IMR-90 (cell line): ENCODE measurements around the gene COL25A1. TPM values are rescaled to one million over a fixed set of nuclear protein-coding genes. Genes with fewer than 3 reads are reported as not detected.

Source experiments
- ATAC-seq: fragments of 200-7000 bp; cut with Tn5 transposase; 2 replicates; pipeline ENCODE4 v1.9.1; 2020; ENCODE audit warnings: low read depth, mild to moderate bottlenecking, moderate library complexity
- BruUV-seq: library from RNA; stranded (reverse); fragments of 400-500 nt; replicated peaks from 2 replicates; lab custom pipeline; 2021; lab: Mats Ljungman, UMichigan
- CTCF ChIA-PET: fragments of 300-600 bp; formaldehyde crosslinking; extraction: SDS; loops from one replicate; lab custom pipeline; 2021; ENCODE audit warnings: antibody characterized with exemption; lab: Yijun Ruan, JAX
- POLR2A ChIA-PET: fragments of 300-600 bp; sonication (Branson Sonifier 250); formaldehyde crosslinking; loops from one replicate; lab custom pipeline; 2022; ENCODE audit warnings: antibody characterized with exemption; ENCODE audit not compliant: unreplicated experiment; lab: Charles Lee
- DNase-seq: peaks from one replicate; pipeline ENCODE4 v3.0.0; 2013
- H2AFZ ChIP-seq: replicated peaks from 2 replicates; pipeline ENCODE3; 2013; ENCODE audit warnings: low read length, mild to moderate bottlenecking; ENCODE audit not compliant: poor library complexity
- H2AK5ac ChIP-seq: 2 replicates; pipeline ENCODE4 v1.6.1; 2013; ENCODE audit warnings: low read depth, low read length, inconsistent platforms
- H2AK9ac ChIP-seq: replicated peaks from 2 replicates; pipeline ENCODE3; 2013; ENCODE audit warnings: mild to moderate bottlenecking, low read depth, low read length, moderate library complexity; ENCODE audit not compliant: poor library complexity
- H2BK120ac ChIP-seq: 2 replicates; pipeline ENCODE4 v1.6.1; 2013; ENCODE audit warnings: low read depth, low read length, inconsistent platforms
- H2BK15ac ChIP-seq: 3 replicates; pipeline ENCODE4 v1.6.1; 2013; ENCODE audit warnings: low read depth, low read length, inconsistent platforms
- H2BK20ac ChIP-seq: 2 replicates; pipeline ENCODE4 v1.6.1; 2013; ENCODE audit warnings: low read depth, mild to moderate bottlenecking, inconsistent platforms, low read length, moderate library complexity
- H2BK5ac ChIP-seq: 2 replicates; pipeline ENCODE4 v1.6.1; 2013; ENCODE audit warnings: mild to moderate bottlenecking, low read depth, low read length, inconsistent platforms; ENCODE audit not compliant: poor library complexity, severe bottlenecking
- H3K14ac ChIP-seq: replicated peaks from 2 replicates; pipeline ENCODE4 v1.6.1; 2013; ENCODE audit warnings: low read depth, low read length, inconsistent platforms
- H3K18ac ChIP-seq: 2 replicates; pipeline ENCODE4 v1.6.1; 2013; ENCODE audit warnings: low read depth, low read length, control low read depth
- H3K23ac ChIP-seq: 2 replicates; pipeline ENCODE4 v1.6.1; 2013; ENCODE audit warnings: low read depth, low read length, inconsistent platforms
- H3K27ac ChIP-seq: 2 replicates; pipeline ENCODE4 v1.5.1; 2013; ENCODE audit warnings: mild to moderate bottlenecking, control low read depth, low read length; ENCODE audit not compliant: insufficient read depth
- H3K27me3 ChIP-seq: 2 replicates; pipeline ENCODE4 v1.6.1; 2013; ENCODE audit warnings: low read length; ENCODE audit not compliant: control insufficient read depth, insufficient read depth
- H3K36me3 ChIP-seq: 2 replicates; pipeline ENCODE4 v1.6.1; 2013; ENCODE audit warnings: low read length, mixed read lengths; ENCODE audit not compliant: control insufficient read depth, insufficient read depth
- H3K4ac ChIP-seq: 2 replicates; pipeline ENCODE4 v1.6.1; 2013; ENCODE audit warnings: low read depth, low read length, inconsistent platforms
- H3K4me1 ChIP-seq: 2 replicates; pipeline ENCODE4 v1.6.1; 2013; ENCODE audit warnings: low read length, mixed read lengths; ENCODE audit not compliant: control insufficient read depth, insufficient read depth
- H3K4me2 ChIP-seq: 2 replicates; pipeline ENCODE4 v1.6.1; 2013; ENCODE audit warnings: low read depth, mild to moderate bottlenecking, control low read depth, low read length, moderate library complexity
- H3K4me3 ChIP-seq: 2 replicates; pipeline ENCODE4 v1.5.1; 2013; ENCODE audit warnings: low read depth, mild to moderate bottlenecking, control low read depth, low read length, moderate library complexity; ENCODE audit not compliant: insufficient read depth
- H3K56ac ChIP-seq: 2 replicates; pipeline ENCODE4 v1.6.1; 2013; ENCODE audit warnings: low read length, inconsistent platforms; ENCODE audit not compliant: insufficient read depth; ENCODE audit errors: extremely low read depth
- H3K79me1 ChIP-seq, 2 experiments: 2 replicates each; pipeline ENCODE4 v1.6.1; 2013; ENCODE audit warnings: low read length in 2 of 2, inconsistent platforms in 1 of 2, low read depth in 1 of 2
- H3K9ac ChIP-seq: 2 replicates; pipeline ENCODE4 v1.6.1; 2013; ENCODE audit warnings: low read depth, low read length, control low read depth
- H3K9me1 ChIP-seq: 2 replicates; pipeline ENCODE4 v1.6.1; 2013; ENCODE audit warnings: low read length, inconsistent platforms; ENCODE audit not compliant: insufficient read depth
- H3K9me3 ChIP-seq: 2 replicates; pipeline ENCODE4 v1.6.1; 2013; ENCODE audit warnings: low read length; ENCODE audit not compliant: control insufficient read depth, insufficient read depth
- H4K20me1 ChIP-seq: 2 replicates; pipeline ENCODE4 v1.6.1; 2013; ENCODE audit warnings: low read length, inconsistent platforms; ENCODE audit not compliant: insufficient read depth
- H4K5ac ChIP-seq: 2 replicates; pipeline ENCODE4 v1.6.1; 2013; ENCODE audit warnings: mild to moderate bottlenecking, low read depth, low read length, control low read depth
- H4K8ac ChIP-seq, 2 experiments: 2 replicates each; pipeline ENCODE4 v1.6.1; 2013; ENCODE audit warnings: low read depth in 2 of 2, low read length in 2 of 2, control low read depth in 1 of 2, inconsistent platforms in 1 of 2
- H4K91ac ChIP-seq: 2 replicates; pipeline ENCODE4 v1.6.1; 2013; ENCODE audit warnings: low read depth, low read length, inconsistent platforms; ENCODE audit not compliant: insufficient read depth
- BHLHE40 ChIP-seq: fragments of 150-350 bp; IDR thresholded peaks from 2 replicates; pipeline ENCODE4 v1.6.1; 2016; ENCODE audit warnings: mild to moderate bottlenecking, low read depth, low read length
- CEBPB ChIP-seq: IDR thresholded peaks from 2 replicates; pipeline ENCODE4 v1.6.1; 2012; ENCODE audit warnings: low read depth, low read length, improper control_type of control experiment
- CHD1 ChIP-seq: IDR thresholded peaks from 2 replicates; pipeline ENCODE4 v1.6.1; 2012; ENCODE audit warnings: low read depth, low read length, improper control_type of control experiment
- CTCF ChIP-seq: conservative IDR thresholded peaks from 2 replicates; pipeline ENCODE4 v1.5.1; 2012; ENCODE audit warnings: mild to moderate bottlenecking, low read depth, low read length, improper control_type of control experiment
- ELK1 ChIP-seq: fragments of 150-350 bp; IDR thresholded peaks from 2 replicates; pipeline ENCODE4 v1.6.1; 2016; ENCODE audit warnings: low read depth, mild to moderate bottlenecking, low read length, moderate library complexity, borderline replicate concordance
- FOS ChIP-seq: fragments of 150-350 bp; IDR thresholded peaks from 2 replicates; pipeline ENCODE4 v1.6.1; 2016; ENCODE audit warnings: low read depth, low read length
- MAFK ChIP-seq: IDR thresholded peaks from 2 replicates; pipeline ENCODE4 v1.6.1; 2012; ENCODE audit warnings: low read depth, low read length, improper control_type of control experiment
- MAZ ChIP-seq: IDR thresholded peaks from 2 replicates; pipeline ENCODE4 v1.6.1; 2012; ENCODE audit warnings: low read depth, mild to moderate bottlenecking, low read length, improper control_type of control experiment, moderate library complexity, borderline replicate concordance
- MXI1 ChIP-seq: IDR thresholded peaks from 2 replicates; pipeline ENCODE4 v1.6.1; 2012; ENCODE audit warnings: low read depth, mild to moderate bottlenecking, low read length, moderate library complexity, borderline replicate concordance
- NFE2L2 ChIP-seq: fragments of 150-350 bp; IDR thresholded peaks from 2 replicates; pipeline ENCODE4 v1.6.1; 2016; ENCODE audit warnings: low read depth, mild to moderate bottlenecking, low read length
- POLR2A ChIP-seq: IDR thresholded peaks from 2 replicates; pipeline ENCODE4 v1.6.1; 2012; ENCODE audit warnings: mild to moderate bottlenecking, low read depth, low read length
- RAD21 ChIP-seq: IDR thresholded peaks from 2 replicates; pipeline ENCODE4 v1.6.1; 2012; ENCODE audit warnings: low read length, improper control_type of control experiment
- RCOR1 ChIP-seq: IDR thresholded peaks from 2 replicates; pipeline ENCODE4 v1.6.1; 2012; ENCODE audit warnings: mild to moderate bottlenecking, low read length, improper control_type of control experiment; ENCODE audit not compliant: insufficient replicate concordance
- RFX5 ChIP-seq: IDR thresholded peaks from 2 replicates; pipeline ENCODE4 v1.8.0; 2012; ENCODE audit warnings: low read depth, mild to moderate bottlenecking, low read length, moderate library complexity
- SMC3 ChIP-seq: fragments of 150-350 bp; IDR thresholded peaks from 2 replicates; pipeline ENCODE4 v1.6.1; 2016; ENCODE audit warnings: low read depth, mild to moderate bottlenecking, antibody characterized with exemption, low read length, moderate library complexity
- USF2 ChIP-seq: fragments of 150-350 bp; IDR thresholded peaks from 2 replicates; pipeline ENCODE4 v1.6.1; 2017; ENCODE audit warnings: mild to moderate bottlenecking, antibody characterized with exemption, low read length, low read depth
- dilution Hi-C: fragments of 300-500 bp; cut with HindIII; formaldehyde crosslinking; loops from one replicate; pipeline ENCODE4 v1.14.3; 2018; ENCODE audit warnings: low sequenced_read_pairs; ENCODE audit not compliant: unreplicated experiment
- in situ Hi-C: fragments of 300-500 bp; cut with MboI; formaldehyde crosslinking; loops from 3 replicates; pipeline ENCODE4 v1.14.3; 2019; ENCODE audit warnings: low sequenced_read_pairs, inconsistent platforms, mixed read lengths
- intact Hi-C: fragments of 100-400 bp; cut with micrococcal nuclease; formaldehyde crosslinking; loops from 2 replicates; pipeline ENCODE4 v1.10.0; 2022
- polyA plus RNA-seq, 3 experiments: library from polyadenylated mRNA; depleted of rRNA; stranded (reverse); fragments of >200 nt; gene quantifications; 2 replicates each; pipeline ENCODE4 v1.2.3, GENCODE V29; 2012; ENCODE audit warnings: low replicate concordance in 1 of 3
- total RNA-seq: library from RNA; depleted of rRNA; stranded (reverse); fragments of >200 nt; gene quantifications from 2 replicates; pipeline ENCODE4 v1.2.3, GENCODE V29; 2012

COL25A1 gene
- total and polyA plus RNA-seq, 2 of the 4 experiments (the other 2 are of a cell fraction), result under 0.01 to 0.05 TPM

GRCh38 chr4:109134921-109135320 lies 167.5 kb downstream of the COL25A1 start:
- Histone ChIP-seq H2AFZ (no peak overlapping the region), H3K4me3 (no peak overlapping the region), H3K36me3 (no peaks in the 10 kb centered on the region), H3K14ac (no peak overlapping the region), H4K5ac (no peak overlapping the region), H2BK5ac (no peak overlapping the region), H3K9ac (no peak overlapping the region), H3K4me2 (no peak overlapping the region), H2AK9ac (no peak overlapping the region), H3K4ac (no peak overlapping the region), H2BK15ac (no peak overlapping the region), H3K23ac (no peak overlapping the region), H3K18ac (no peak overlapping the region), H4K20me1 (no peaks in the 10 kb centered on the region), H2BK20ac (no peak overlapping the region), H2AK5ac (no peak overlapping the region), H3K56ac (no peak overlapping the region), H3K9me1 (no peaks in the 10 kb centered on the region), H3K27me3 (no peaks in the 10 kb centered on the region; the same call in 1 of the 2 replicates), H3K9me3 (no peaks in the 10 kb centered on the region), H3K4me1 (no peaks in the 10 kb centered on the region), H4K8ac (no peak overlapping the region), H3K79me1 (no peaks in the 10 kb centered on the region), H3K27ac (no peak overlapping the region), H2BK120ac (no peak overlapping the region), H4K91ac (no peak overlapping the region)
- TF ChIP-seq BHLHE40, result no peak
- TF ChIP-seq USF2, result no peak
- TF ChIP-seq CTCF, result no peak
- TF ChIP-seq RFX5, result no peak
- no peak for TF ChIP-seq MAZ
- TF ChIP-seq MXI1, result no peak
- TF ChIP-seq RAD21, result no peak
- no peak for TF ChIP-seq SMC3
- TF ChIP-seq CHD1, result no peak
- TF ChIP-seq NFE2L2, result no peak
- TF ChIP-seq ELK1, result no peak
- TF ChIP-seq CEBPB, result no peak
- TF ChIP-seq MAFK, result no peak
- no peak for TF ChIP-seq POLR2A
- no peak for TF ChIP-seq FOS
- TF ChIP-seq RCOR1, result no peak
- in situ Hi-C loops, result no loop called here
- ATAC-seq (no peak), DNase-seq (no peak)
- POLR2A ChIA-PET, result no interaction called here
- dilution Hi-C loops, result no loop called here
- CTCF ChIA-PET, result interaction anchor here (1.1 kb wide), 1 partner anchor 8 kb away, joined by 4 read pairs; no protein-coding TSS in a partner anchor
- intact Hi-C loops, result no loop called here
- BruUV-seq, result no TSS peak
